ENCODE measurements around the gene TASL. TPM values are rescaled to one million over a fixed set of nuclear protein-coding genes. Genes with fewer than 3 reads are reported as not detected.

TASL gene
- polyA plus RNA-seq, 2 of the 4 experiments (the other 2 are of a cell fraction): not detected

DNA sequence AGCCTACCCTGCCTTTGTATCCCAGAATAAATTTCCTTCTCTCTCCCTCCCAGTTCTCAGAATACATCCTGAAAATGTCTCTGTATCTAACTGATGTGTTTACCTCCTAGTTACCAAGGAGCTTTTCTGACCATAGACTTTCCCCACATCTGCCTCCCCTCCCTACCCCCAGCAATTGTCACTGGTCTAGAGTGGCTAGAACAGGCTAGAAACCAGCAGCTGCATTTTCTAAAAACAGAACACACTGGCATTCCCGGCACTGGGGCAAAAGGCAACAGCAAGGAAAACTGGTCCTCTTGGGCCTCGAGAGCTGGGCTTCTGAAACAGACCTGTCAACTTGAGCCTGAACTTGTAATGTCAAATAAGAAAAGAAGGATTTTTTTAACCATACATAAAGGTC lies 16.4 kb downstream of the TASL start:
- TF ChIP-seq SREBF2 (IDR thresholded peaks at IDR 0.05) (no peak), ESRRA (IDR thresholded peaks at IDR 0.05; ENCODE audit: borderline replicate concordance, low read length) (no peak), ZC3H11A (IDR thresholded peaks at IDR 0.05) (no peak), HOXA7 (CRISPR knock-in tag; IDR thresholded peaks at IDR 0.05) (no peak), POLR2A (IDR thresholded peaks at IDR 0.05; ENCODE audit: low read length) (no peak), ZSCAN20 (CRISPR knock-in tag; IDR thresholded peaks at IDR 0.05) (no peak), FOXS1 (CRISPR knock-in tag; IDR thresholded peaks at IDR 0.05) (no peak), EHMT2 (IDR thresholded peaks at IDR 0.05; ENCODE audit: low read depth) (no peak), GATA3 (IDR thresholded peaks at IDR 0.05; ENCODE audit: borderline replicate concordance) (no peak), CEBPB (IDR thresholded peaks at IDR 0.05) (no peak), CBX2 (IDR thresholded peaks at IDR 0.05; ENCODE audit: borderline replicate concordance, low read depth) (no peak), JUNB (IDR thresholded peaks at IDR 0.05) (no peak), TFCP2L1 (CRISPR knock-in tag; IDR thresholded peaks at IDR 0.05) (no peak), RFX5 (IDR thresholded peaks at IDR 0.05) (no peak), EHF (CRISPR knock-in tag; IDR thresholded peaks at IDR 0.05) (no peak), CHD4 (IDR thresholded peaks at IDR 0.05; ENCODE audit: borderline replicate concordance) (no peak), HOXB13 (CRISPR knock-in tag; IDR thresholded peaks at IDR 0.05; ENCODE audit: low read depth) (no peak)
- TF ChIP-seq, protein P1, sequence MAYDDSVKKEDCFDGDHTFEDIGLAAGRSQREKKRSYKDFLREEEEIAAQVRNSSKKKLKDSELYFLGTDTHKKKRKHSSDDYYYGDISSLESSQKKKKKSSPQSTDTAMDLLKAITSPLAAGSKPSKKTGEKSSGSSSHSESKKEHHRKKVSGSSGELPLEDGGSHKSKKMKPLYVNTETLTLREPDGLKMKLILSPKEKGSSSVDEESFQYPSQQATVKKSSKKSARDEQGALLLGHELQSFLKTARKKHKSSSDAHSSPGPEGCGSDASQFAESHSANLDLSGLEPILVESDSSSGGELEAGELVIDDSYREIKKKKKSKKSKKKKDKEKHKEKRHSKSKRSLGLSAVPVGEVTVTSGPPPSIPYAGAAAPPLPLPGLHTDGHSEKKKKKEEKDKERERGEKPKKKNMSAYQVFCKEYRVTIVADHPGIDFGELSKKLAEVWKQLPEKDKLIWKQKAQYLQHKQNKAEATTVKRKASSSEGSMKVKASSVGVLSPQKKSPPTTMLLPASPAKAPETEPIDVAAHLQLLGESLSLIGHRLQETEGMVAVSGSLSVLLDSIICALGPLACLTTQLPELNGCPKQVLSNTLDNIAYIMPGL (CRISPR knock-in tag; IDR thresholded peaks at IDR 0.05; ENCODE audit: borderline replicate concordance): no peak
- H3K9me3 ChIP-seq: no peaks in the 10 kb centered on the region
- ChIA-PET POLR2A (no interaction called here), CTCF (interaction anchor here (0.6 to 1.1 kb wide), 2 partner anchors 10 to 153 kb away, joined by 3 read pairs; no protein-coding TSS in a partner anchor)
- 20% methylated on average over 2 of the region's 2 CpGs for WGBS (ENCODE audit: missing lambda C conversion rate)
- H3K4me1 ChIP-seq: no peaks in the 10 kb centered on the region
- no peak overlapping the region for H3K4me3 ChIP-seq
- DNase-seq (ENCODE audit: low read depth in 1 of 2, low spot score in 1 of 2): no peak
- no peak for FAIRE-seq
- no peak overlapping the region for H3K27ac ChIP-seq
- H3K4me2 ChIP-seq: no peak overlapping the region
- ATAC-seq: no peak

- POLR2A ChIA-PET: no interaction called here
- DNase-seq (ENCODE audit: low read depth in 1 of 2, low spot score in 1 of 2) (no peak), ATAC-seq (no peak), FAIRE-seq (no peak)
- TF ChIP-seq RFX5 (IDR thresholded peaks at IDR 0.05) (no peak), FOSB (CRISPR knock-in tag; IDR thresholded peaks at IDR 0.05) (no peak), KDM5A (IDR thresholded peaks at IDR 0.05) (no peak), CBX8 (IDR thresholded peaks at IDR 0.05) (no peak), PHF8 (IDR thresholded peaks at IDR 0.05; ENCODE audit: borderline replicate concordance, low read depth) (no peak), EP300 (IDR thresholded peaks at IDR 0.05) (no peak), CTCF (IDR thresholded peaks at IDR 0.05) (no peak), EHF (CRISPR knock-in tag; IDR thresholded peaks at IDR 0.05) (no peak), POLR2AphosphoS2 (conservative IDR thresholded peaks at IDR 0.05; ENCODE audit: low read length) (no peak), CHD2 (IDR thresholded peaks at IDR 0.05; ENCODE audit: low read length, partially characterized antibody) (no peak), HOXB13 (CRISPR knock-in tag; IDR thresholded peaks at IDR 0.05; ENCODE audit: low read depth) (no peak)
- TF ChIP-seq, protein P2, sequence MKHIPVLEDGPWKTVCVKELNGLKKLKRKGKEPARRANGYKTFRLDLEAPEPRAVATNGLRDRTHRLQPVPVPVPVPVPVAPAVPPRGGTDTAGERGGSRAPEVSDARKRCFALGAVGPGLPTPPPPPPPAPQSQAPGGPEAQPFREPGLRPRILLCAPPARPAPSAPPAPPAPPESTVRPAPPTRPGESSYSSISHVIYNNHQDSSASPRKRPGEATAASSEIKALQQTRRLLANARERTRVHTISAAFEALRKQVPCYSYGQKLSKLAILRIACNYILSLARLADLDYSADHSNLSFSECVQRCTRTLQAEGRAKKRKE (CRISPR knock-in tag; IDR thresholded peaks at IDR 0.05; ENCODE audit: low read depth): no peak
- no peaks in the 10 kb centered on the region for H3K9me3 ChIP-seq
- no peak overlapping the region for H3K27ac ChIP-seq
- no peak overlapping the region for H3K4me2 ChIP-seq
- WGBS (ENCODE audit: missing lambda C conversion rate): 37% methylated on average over 2 of the region's 2 CpGs
- no peaks in the 10 kb centered on the region for H3K4me1 ChIP-seq
- H3K4me3 ChIP-seq: no peak overlapping the region
- CTCF ChIA-PET: no interaction called here
Measured at GRCh38 chrX:30538271-30538670, 39.3 kb downstream of the TASL start.

Measured in A549 (cell line).